HEK293 (cell line): ENCODE data around the gene SERGEF.

Source experiments
- CTCF ChIA-PET: fragments of 350-600 bp; formaldehyde crosslinking; extraction: SDS; loops from one replicate; lab custom pipeline; 2021; ENCODE audit warnings: antibody characterized with exemption; lab: Yijun Ruan, JAX
- POLR2A ChIA-PET: fragments of 300-600 bp; formaldehyde crosslinking; extraction: SDS; loops from one replicate; lab custom pipeline; 2020; ENCODE audit warnings: antibody characterized with exemption, inconsistent platforms; lab: Yijun Ruan, JAX
- H3K27ac ChIP-seq: fragments of 200-500 bp; sonication (Bioruptor generic); 2 replicates; pipeline ENCODE4 v1.5.1; 2014; ENCODE audit warnings: low read depth, low read length, control low read depth, inconsistent platforms; ENCODE audit errors: extremely low read depth
- H3K36me3 ChIP-seq, 2 experiments: fragments of 200-500 bp in 1 of 2; sonication (Bioruptor generic) in 1 of 2; 1 replicate in 1 of 2; 2 replicates in 1 of 2; pipeline ENCODE4 v1.5.1; 2014 to 2017; ENCODE audit warnings: inconsistent platforms in 2 of 2, low read length in 2 of 2; ENCODE audit not compliant: control insufficient read depth in 2 of 2, insufficient read depth in 1 of 2
- H3K4me1 ChIP-seq: fragments of 200-500 bp; sonication (Bioruptor generic); 2 replicates; pipeline ENCODE4 v1.5.1; 2014; ENCODE audit warnings: mild to moderate bottlenecking, low read length, inconsistent platforms; ENCODE audit not compliant: control insufficient read depth, insufficient read depth
- H3K4me3 ChIP-seq: 2 replicates; pipeline ENCODE4 v1.5.1; 2011; ENCODE audit warnings: low read depth, mild to moderate bottlenecking, control low read depth, low read length, moderate library complexity
- H3K9me3 ChIP-seq: fragments of 200-500 bp; sonication (Bioruptor generic); 2 replicates; pipeline ENCODE4 v1.5.1; 2014; ENCODE audit warnings: low read depth, low read length, inconsistent platforms; ENCODE audit not compliant: control insufficient read depth, insufficient read depth
- BCL11B ChIP-seq: fragments of 450-650 bp; formaldehyde crosslinking; IDR thresholded peaks from 2 replicates; pipeline ENCODE4 v1.5.1; 2016; ENCODE audit warnings: low read depth, missing biosample characterization, missing genetic modification characterization
- GFI1B ChIP-seq: fragments of 450-650 bp; formaldehyde crosslinking; IDR thresholded peaks from 2 replicates; pipeline ENCODE4 v1.5.1; 2016; ENCODE audit warnings: missing biosample characterization, missing genetic modification characterization
- GLI4 ChIP-seq: fragments of 450-650 bp; formaldehyde crosslinking; IDR thresholded peaks from 2 replicates; pipeline ENCODE4 v1.5.1; 2016; ENCODE audit warnings: missing biosample characterization, missing genetic modification characterization
- PRDM2 ChIP-seq: fragments of 450-650 bp; formaldehyde crosslinking; IDR thresholded peaks from 2 replicates; pipeline ENCODE4 v1.5.1; 2016; ENCODE audit warnings: missing biosample characterization, missing genetic modification characterization, borderline replicate concordance
- PRDM6 ChIP-seq: fragments of 450-650 bp; formaldehyde crosslinking; IDR thresholded peaks from 2 replicates; pipeline ENCODE4 v1.5.1; 2017; ENCODE audit warnings: missing biosample characterization, missing genetic modification characterization
- ZBTB8A ChIP-seq: fragments of 450-650 bp; formaldehyde crosslinking; IDR thresholded peaks from 2 replicates; pipeline ENCODE4 v1.5.1; 2016; ENCODE audit warnings: missing biosample characterization, missing genetic modification characterization
- ZIC2 ChIP-seq: fragments of 450-650 bp; formaldehyde crosslinking; IDR thresholded peaks from 2 replicates; pipeline ENCODE4 v1.5.1; 2016; ENCODE audit warnings: missing biosample characterization, missing genetic modification characterization
- ZNF239 ChIP-seq: fragments of 450-650 bp; formaldehyde crosslinking; IDR thresholded peaks from 2 replicates; pipeline ENCODE4 v1.5.1; 2016; ENCODE audit warnings: missing biosample characterization, missing genetic modification characterization
- ZNF248 ChIP-seq: fragments of 450-650 bp; formaldehyde crosslinking; IDR thresholded peaks from 2 replicates; pipeline ENCODE4 v1.5.1; 2017; ENCODE audit warnings: missing biosample characterization, missing genetic modification characterization
- ZNF274 ChIP-seq, 2 experiments: fragments of 200-500 bp in 1 of 2; fragments of 450-650 bp in 1 of 2; sonication (Bioruptor generic) in 1 of 2; formaldehyde crosslinking in 1 of 2; IDR thresholded peaks; 2 replicates each; pipeline versions ENCODE4 v1.5.1 to v1.6.1; 2014 to 2016; ENCODE audit warnings: borderline replicate concordance in 1 of 2, inconsistent platforms in 1 of 2, low read length in 1 of 2, missing biosample characterization in 1 of 2, missing genetic modification characterization in 1 of 2
- ZNF37A ChIP-seq: fragments of 450-650 bp; IDR thresholded peaks from 2 replicates; pipeline ENCODE4 v1.5.1; 2018; ENCODE audit warnings: missing biosample characterization, missing genetic modification characterization
- ZNF394 ChIP-seq: fragments of 450-650 bp; formaldehyde crosslinking; IDR thresholded peaks from 2 replicates; pipeline ENCODE4 v1.5.1; 2016; ENCODE audit warnings: missing biosample characterization, missing genetic modification characterization, mild to moderate bottlenecking, moderate library complexity, borderline replicate concordance
- ZNF510 ChIP-seq: fragments of 450-650 bp; formaldehyde crosslinking; IDR thresholded peaks from 2 replicates; pipeline ENCODE4 v1.5.1; 2018; ENCODE audit warnings: mild to moderate bottlenecking, missing genetic modification characterization, missing biosample characterization; ENCODE audit not compliant: insufficient replicate concordance
- ZNF580 ChIP-seq: fragments of 450-650 bp; formaldehyde crosslinking; IDR thresholded peaks from 2 replicates; pipeline ENCODE4 v1.5.1; 2016; ENCODE audit warnings: missing biosample characterization, missing genetic modification characterization
- ZNF585B ChIP-seq: fragments of 450-650 bp; formaldehyde crosslinking; IDR thresholded peaks from 2 replicates; pipeline ENCODE4 v1.5.1; 2016; ENCODE audit warnings: missing biosample characterization, missing genetic modification characterization
- ZNF704 ChIP-seq: fragments of 450-650 bp; formaldehyde crosslinking; IDR thresholded peaks from 2 replicates; pipeline ENCODE4 v1.5.1; 2016; ENCODE audit warnings: missing biosample characterization, missing genetic modification characterization
- ZNF792 ChIP-seq: fragments of 450-650 bp; formaldehyde crosslinking; IDR thresholded peaks from 2 replicates; pipeline ENCODE4 v1.5.1; 2016; ENCODE audit warnings: missing biosample characterization, missing genetic modification characterization
- ZSCAN18 ChIP-seq: fragments of 450-650 bp; formaldehyde crosslinking; IDR thresholded peaks from 2 replicates; pipeline ENCODE4 v1.5.1; 2016; ENCODE audit warnings: missing biosample characterization, missing genetic modification characterization
- ZXDB ChIP-seq: fragments of 450-650 bp; formaldehyde crosslinking; IDR thresholded peaks from 2 replicates; pipeline ENCODE4 v1.5.1; 2016; ENCODE audit warnings: missing biosample characterization, missing genetic modification characterization

SERGEF gene

GRCh38 chr11:17936790-17937189 is 76.1 kb downstream of the SERGEF start:
- Histone ChIP-seq H3K4me1 (no peaks in the 10 kb centered on the region), H3K9me3 (no peaks in the 10 kb centered on the region), H3K36me3 (peaks cover 0 to 5% of the 10 kb centered on the region in 2 experiments; a peak in 1 of 3 replicates), H3K4me3 (no peak overlapping the region), H3K27ac (no peak overlapping the region)
- POLR2A ChIA-PET: no interaction called here
- no peak for TF ChIP-seq ZNF394 (tag by site-specific recombination)
- TF ChIP-seq ZNF239: no peak
- TF ChIP-seq ZSCAN18 (tag by site-specific recombination): no peak
- no peak for TF ChIP-seq GLI4 (tag by site-specific recombination)
- no peak for TF ChIP-seq BCL11B (tag by site-specific recombination)
- TF ChIP-seq PRDM2 (tag by site-specific recombination): no peak
- TF ChIP-seq PRDM6 (tag by site-specific recombination): no peak
- TF ChIP-seq ZNF37A (tag by site-specific recombination): no peak
- TF ChIP-seq GFI1B (tag by site-specific recombination): no peak
- no peak for TF ChIP-seq ZNF580
- no peak for TF ChIP-seq ZNF792 (tag by site-specific recombination)
- no peak for TF ChIP-seq ZBTB8A
- TF ChIP-seq ZNF510 (tag by site-specific recombination): no peak
- no peak for TF ChIP-seq ZNF248 (tag by site-specific recombination)
- TF ChIP-seq ZNF274 (IDR thresholded peaks at IDR 0.05; ENCODE audit: low read length): no peak
- no peak for TF ChIP-seq ZNF274 (tag by site-specific recombination; IDR thresholded peaks at IDR 0.05; ENCODE audit: borderline replicate concordance)
- no peak for TF ChIP-seq ZXDB (tag by site-specific recombination)
- no peak for TF ChIP-seq ZNF704 (tag by site-specific recombination)
- no peak for TF ChIP-seq ZIC2 (tag by site-specific recombination)
- TF ChIP-seq ZNF585B: no peak
- TF ChIP-seq, all 188 proteins: peak for 0
- CTCF ChIA-PET: no interaction called here
